22Rv1 (cell line): Measurements from ENCODE around the gene SP9.
A peak's percentile ranks its signal among the peaks of the same experiment; 100 is the strongest.

Experiments
- H3K27ac ChIP-seq: fragments of 450-650 bp; 2 replicates; pipeline ENCODE4 v1.5.1; 2017
- CTCF ChIP-seq: fragments of 450-650 bp; IDR thresholded peaks from 2 replicates; pipeline ENCODE4 v1.5.1; 2017; ENCODE audit warnings: mild to moderate bottlenecking
- ZFX ChIP-seq: fragments of 450-650 bp; IDR thresholded peaks from 2 replicates; pipeline ENCODE4 v1.6.1; 2017; ENCODE audit warnings: antibody characterized with exemption, borderline replicate concordance

SP9 gene

GRCh38 chr2:174342686-174343342 lies 8.1 kb downstream of the SP9 start:
- H3K27ac ChIP-seq: no peak overlapping the region
- TF ChIP-seq ZFX (no peak), CTCF (no peak)

- TF ChIP-seq CTCF: no peak
- no peak for TF ChIP-seq ZFX
- no peak overlapping the region for H3K27ac ChIP-seq
These were observed 8.5 kb downstream of the SP9 start for GRCh38 chr2:174343343-174343622.

GRCh38 chr2:174343623-174344455 lies 9.1 kb downstream of the SP9 start:
- TF ChIP-seq CTCF (no peak), ZFX (no peak)
- H3K27ac ChIP-seq: no peak overlapping the region

GRCh38 chr2:174344716-174345461 lies 10.1 kb downstream of the SP9 start:
- TF ChIP-seq CTCF: peak; percentile 55
- no peak for TF ChIP-seq ZFX
- no peak overlapping the region for H3K27ac ChIP-seq

- TF ChIP-seq ZFX (no peak), CTCF (peak; percentile 35)
- no peak overlapping the region for H3K27ac ChIP-seq
These were observed 15.3 kb downstream of the SP9 start for GRCh38 chr2:174350018-174350417.

GRCh38 chr2:174350593-174351181 lies 15.9 kb downstream of the SP9 start:
- TF ChIP-seq CTCF (no peak), ZFX (no peak)
- H3K27ac ChIP-seq: no peak overlapping the region
